ENCODE measurements around the gene OR7D4. TPM values are rescaled to one million over a fixed set of nuclear protein-coding genes. Genes with fewer than 3 reads are reported as not detected.

OR7D4 gene
- total RNA-seq, 2 donors from 2014 or later = not detected

Other genes starting within 250 kb of the OR7D4 start
- under 1 TPM in 1 of 2 donors, not detected in 1; 0.03 TPM for gene MUC16, start 209.2 kb downstream of the OR7D4 start, total RNA-seq
- not detected for gene OR1M1, start 132.5 kb downstream of the OR7D4 start, total RNA-seq
- gene OR7G2, start 112.1 kb downstream of the OR7D4 start, total RNA-seq = not detected
- not detected for gene OR7G1, start 103.8 kb downstream of the OR7D4 start, total RNA-seq
- gene OR7G3, start 92.6 kb downstream of the OR7D4 start, total RNA-seq = not detected
- gene ZNF317, start 79.2 kb downstream of the OR7D4 start, total RNA-seq = 10 to 100 TPM; 44.2 to 51.0 TPM
- gene OR7D2, start 40.6 kb downstream of the OR7D4 start, total RNA-seq = not detected
- gene OR7E24, start 31.3 kb upstream of the OR7D4 start, total RNA-seq = not detected
- 1 to 10 TPM; 4.5 to 6.7 TPM for gene ZNF699, start 90.2 kb upstream of the OR7D4 start, total RNA-seq
- 10 to 100 TPM in 1 of 2 donors, 1 to 10 TPM in 1; 9.5 to 13.5 TPM for gene ZNF559, start 104.6 kb upstream of the OR7D4 start, total RNA-seq
- gene ZNF177, start 143.4 kb upstream of the OR7D4 start, total RNA-seq = under 1 TPM; 0.33 to 0.86 TPM
- gene ZNF266, start 216.0 kb upstream of the OR7D4 start, total RNA-seq = 10 to 100 TPM; 39.9 to 40.5 TPM

Measured in natural killer cell treated with Interleukin-12 subunit alpha and Interleukin-12 subunit beta and Interleukin-15 and Interleukin-18, amount 100 ng/mL, for 72 hours (primary cell).